Mucosa of stomach (tissue), 1 donor: ENCODE measurements around the gene TMEM150B.

Experiments used
- H3K27me3 ChIP-seq: one replicate; pipeline ENCODE4 v1.7.0; 2013; ENCODE audit warnings: mild to moderate bottlenecking, low read length; ENCODE audit not compliant: control insufficient read depth, insufficient read depth
- H3K36me3 ChIP-seq: one replicate; pipeline ENCODE4 v1.7.0; 2013; ENCODE audit warnings: low read length; ENCODE audit not compliant: control insufficient read depth, insufficient read depth
- H3K4me1 ChIP-seq: one replicate; pipeline ENCODE4 v1.7.0; 2013; ENCODE audit warnings: mild to moderate bottlenecking, low read length; ENCODE audit not compliant: control insufficient read depth, insufficient read depth
- H3K4me3 ChIP-seq: one replicate; pipeline ENCODE4 v1.7.0; 2013; ENCODE audit warnings: low read length
- H3K9ac ChIP-seq: one replicate; pipeline ENCODE4 v1.7.0; 2013; ENCODE audit warnings: mild to moderate bottlenecking, low read length, moderate library complexity
- H3K9me3 ChIP-seq: one replicate; pipeline ENCODE4 v1.7.0; 2013; ENCODE audit warnings: mild to moderate bottlenecking, low read length, moderate library complexity; ENCODE audit not compliant: control insufficient read depth
- donor health status: Pancreatic carcinoma.

The TMEM150B gene

DNA sequence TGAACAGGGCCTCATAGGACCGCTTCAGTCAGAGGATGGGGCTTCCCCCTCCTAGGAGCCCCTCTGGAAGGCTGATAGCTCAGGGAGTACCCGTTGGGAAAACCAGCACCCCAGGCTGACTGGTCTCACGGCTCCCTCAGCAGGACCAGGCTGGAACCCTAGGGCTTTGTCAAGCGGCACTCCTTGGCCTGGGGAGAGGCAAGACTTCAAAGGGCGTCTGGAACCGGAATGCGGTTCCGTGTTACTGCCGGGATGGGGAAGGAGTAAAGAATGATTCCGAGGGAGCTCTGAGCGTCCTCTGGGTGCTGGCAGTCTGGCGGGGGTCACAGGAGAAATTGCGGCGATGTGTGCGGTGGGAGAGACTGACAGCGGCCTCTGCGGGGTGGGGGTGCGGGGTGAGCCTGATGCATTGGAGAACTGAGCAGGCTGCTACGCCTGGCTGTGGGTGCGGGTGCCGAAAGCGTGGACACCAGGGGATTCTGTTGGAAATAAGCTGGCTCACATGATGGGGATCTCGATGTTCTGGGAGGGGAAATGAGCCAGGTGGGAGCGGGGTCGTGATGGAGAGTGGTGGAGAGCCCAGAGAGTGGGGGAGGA is 27.5 kb upstream of the TMEM150B start:
- Histone ChIP-seq H3K9ac (no peak overlapping the region), H3K9me3 (no peaks in the 10 kb centered on the region), H3K27me3 (peaks cover 49% of the 10 kb centered on the region), H3K4me3 (no peak overlapping the region), H3K36me3 (no peaks in the 10 kb centered on the region), H3K4me1 (peaks cover 23% of the 10 kb centered on the region)

GRCh38 chr19:55352040-55352439 is 26.9 kb upstream of the TMEM150B start:
- H3K27me3 ChIP-seq: peaks cover 49% of the 10 kb centered on the region

GRCh38 chr19:55350620-55351315 is 25.6 kb upstream of the TMEM150B start:
- Histone ChIP-seq H3K4me3 (no peak overlapping the region), H3K4me1 (peaks cover 26% of the 10 kb centered on the region), H3K27me3 (peaks cover 49% of the 10 kb centered on the region), H3K36me3 (no peaks in the 10 kb centered on the region), H3K9me3 (no peaks in the 10 kb centered on the region), H3K9ac (no peak overlapping the region)

More at GRCh38 chr19:55352040-55352439, 26.9 kb upstream of the TMEM150B start:
- no peak overlapping the region for H3K4me3 ChIP-seq
- peaks cover 23% of the 10 kb centered on the region for H3K4me1 ChIP-seq
- no peak overlapping the region for H3K9ac ChIP-seq
- no peaks in the 10 kb centered on the region for H3K9me3 ChIP-seq
- no peaks in the 10 kb centered on the region for H3K36me3 ChIP-seq

DNA sequence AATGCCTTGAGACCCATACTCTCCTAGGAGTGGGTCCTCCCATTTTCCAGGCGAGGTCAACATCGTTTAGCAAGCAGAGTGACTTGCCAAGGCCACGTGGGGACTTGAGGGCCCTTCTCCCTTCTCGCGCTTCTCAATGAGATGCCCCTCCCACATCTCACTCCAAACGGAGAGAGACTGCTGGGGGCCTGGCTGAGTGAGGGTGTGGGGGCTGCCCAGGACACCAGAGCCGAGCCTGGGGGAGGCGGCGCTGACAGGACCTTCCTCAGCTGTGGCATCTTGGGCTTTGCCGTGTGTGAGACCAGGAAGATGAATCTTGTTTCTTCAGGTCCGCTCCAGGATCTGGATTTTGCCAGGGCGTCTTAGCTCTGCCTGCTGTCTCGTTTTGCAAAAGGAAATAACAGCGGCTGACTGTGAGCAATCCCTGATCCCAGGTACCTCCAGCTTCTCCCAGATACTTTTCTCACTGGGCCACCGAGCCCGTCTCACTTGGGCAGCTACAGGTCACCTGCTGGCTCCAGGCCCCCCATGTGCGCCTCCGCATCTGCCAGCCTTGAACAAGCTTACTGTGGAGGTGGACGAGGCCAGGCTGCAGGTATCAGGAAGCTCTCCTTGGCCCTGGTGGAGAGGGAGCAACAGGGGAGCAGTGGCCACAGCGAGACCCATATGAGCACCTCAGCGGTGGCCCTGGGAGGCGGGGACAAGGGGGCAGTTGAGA is 23.3 kb upstream of the TMEM150B start:
- Histone ChIP-seq H3K9ac (no peak overlapping the region), H3K9me3 (no peaks in the 10 kb centered on the region), H3K36me3 (no peaks in the 10 kb centered on the region), H3K4me3 (no peak overlapping the region), H3K27me3 (peaks cover 32% of the 10 kb centered on the region), H3K4me1 (peaks cover 28% of the 10 kb centered on the region)

DNA sequence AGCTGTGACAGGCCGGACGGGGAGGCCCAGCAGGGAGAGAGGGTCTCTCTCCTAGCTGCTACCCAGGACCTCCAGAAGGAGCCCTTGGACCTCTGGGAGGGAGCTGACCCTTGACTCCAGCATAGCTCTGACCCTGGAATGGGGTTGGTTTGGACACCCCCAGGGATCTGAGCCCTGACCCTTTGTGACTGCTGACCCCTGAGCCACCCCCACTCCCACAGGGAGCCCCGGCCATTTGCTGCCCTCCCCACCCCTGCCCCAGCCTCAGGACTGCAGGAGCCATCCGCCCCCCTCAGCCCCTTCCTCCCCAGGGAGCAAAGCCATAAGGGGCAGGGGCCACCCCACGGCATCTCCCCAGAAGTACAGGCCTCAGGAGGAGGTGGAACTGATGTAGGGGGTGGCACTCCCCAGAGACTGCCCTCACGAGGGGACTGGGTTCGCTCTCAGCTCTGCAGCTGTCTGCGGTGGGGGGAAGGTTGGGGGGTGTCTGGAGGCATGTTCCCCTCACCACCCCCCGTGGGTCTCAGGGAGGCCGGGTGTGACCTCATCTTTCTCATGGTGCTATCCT is 22.4 kb upstream of the TMEM150B start:
- no peak overlapping the region for H3K9ac ChIP-seq
- H3K36me3 ChIP-seq: no peaks in the 10 kb centered on the region
- no peaks in the 10 kb centered on the region for H3K9me3 ChIP-seq
- peaks cover 21% of the 10 kb centered on the region for H3K4me1 ChIP-seq
- no peak overlapping the region for H3K4me3 ChIP-seq
- H3K27me3 ChIP-seq: peaks cover 22% of the 10 kb centered on the region

- Histone ChIP-seq H3K36me3 (no peaks in the 10 kb centered on the region), H3K27me3 (peaks cover 16% of the 10 kb centered on the region), H3K4me3 (no peak overlapping the region), H3K9me3 (no peaks in the 10 kb centered on the region), H3K4me1 (peaks cover 16% of the 10 kb centered on the region), H3K9ac (no peak overlapping the region)
Measured at GRCh38 chr19:55346725-55347441, 21.7 kb upstream of the TMEM150B start.

DNA sequence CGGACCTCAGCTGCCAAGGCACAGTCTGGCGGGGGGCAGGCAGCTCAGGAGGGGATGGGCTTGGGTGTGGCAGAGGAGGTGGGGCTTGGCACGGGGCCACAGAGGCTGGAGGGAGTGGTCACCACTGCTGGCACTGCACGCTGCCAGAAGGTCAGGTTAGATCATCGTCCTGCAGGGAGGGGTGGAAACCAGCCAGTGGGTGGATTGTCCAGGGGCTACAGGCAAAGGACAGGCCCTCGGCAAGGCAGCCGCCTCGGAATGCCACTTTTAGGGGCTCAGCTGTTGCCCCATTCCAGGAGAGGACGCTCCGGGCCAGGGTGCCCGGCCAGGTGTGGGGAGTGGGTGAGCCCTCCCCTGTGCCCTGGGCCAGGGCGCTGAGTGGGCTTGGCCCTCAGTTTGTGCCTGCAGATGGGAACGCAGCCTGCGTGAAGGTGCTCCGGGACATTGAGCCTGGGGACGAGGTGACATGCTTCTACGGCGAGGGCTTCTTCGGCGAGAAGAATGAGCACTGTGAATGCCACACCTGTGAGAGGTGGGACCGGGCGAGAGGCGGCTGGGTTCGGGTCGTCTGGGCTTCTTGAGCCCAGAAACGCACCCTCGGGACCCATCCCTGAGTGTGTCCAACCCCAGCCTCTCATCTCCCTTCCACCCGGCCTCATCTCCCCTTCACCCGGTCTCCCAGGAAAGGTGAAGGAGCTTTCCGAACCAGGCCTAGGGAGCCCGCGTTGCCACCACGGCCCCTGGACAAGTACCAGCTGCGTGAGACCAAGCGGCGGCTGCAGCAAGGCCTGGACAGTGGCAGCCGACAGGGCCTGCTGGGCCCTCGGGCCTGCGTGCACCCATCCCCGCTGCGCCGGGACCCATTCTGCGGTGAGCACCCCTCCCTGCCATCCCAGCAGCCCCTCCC is 20.9 kb upstream of the TMEM150B start:
- Histone ChIP-seq H3K9me3 (no peaks in the 10 kb centered on the region), H3K4me3 (no peak overlapping the region), H3K9ac (no peak overlapping the region), H3K4me1 (peaks cover 16% of the 10 kb centered on the region), H3K27me3 (peaks cover 8% of the 10 kb centered on the region), H3K36me3 (no peaks in the 10 kb centered on the region)

GRCh38 chr19:55345101-55345817 is 20.1 kb upstream of the TMEM150B start:
- Histone ChIP-seq H3K36me3 (no peaks in the 10 kb centered on the region), H3K9me3 (no peaks in the 10 kb centered on the region), H3K4me3 (no peak overlapping the region), H3K4me1 (peaks cover 16% of the 10 kb centered on the region), H3K27me3 (peaks cover under 1% of the 10 kb centered on the region), H3K9ac (no peak overlapping the region)

DNA sequence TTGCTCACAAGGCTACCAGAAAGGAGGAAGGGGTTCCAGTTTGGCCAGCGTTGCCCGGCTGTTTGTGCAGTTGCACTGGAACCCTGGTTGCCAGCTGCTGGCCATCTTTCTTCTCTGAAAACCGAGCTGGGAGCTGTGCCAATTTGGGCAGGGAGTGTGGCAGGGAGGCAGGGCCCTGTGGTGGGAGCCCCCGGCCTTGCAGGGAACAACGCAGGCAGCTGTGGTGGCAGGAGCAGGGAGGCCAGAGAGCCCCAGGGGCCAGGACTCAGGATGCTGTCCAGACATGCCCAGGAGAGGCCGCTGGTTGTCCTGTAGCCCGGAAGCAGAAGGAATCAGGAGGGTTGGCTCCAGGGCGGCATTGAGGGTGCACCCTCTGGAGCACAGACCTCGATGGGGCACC is 19.3 kb upstream of the TMEM150B start:
- no peaks in the 10 kb centered on the region for H3K36me3 ChIP-seq
- H3K9me3 ChIP-seq: no peaks in the 10 kb centered on the region
- peaks cover 18% of the 10 kb centered on the region for H3K4me1 ChIP-seq
- H3K27me3 ChIP-seq: no peaks in the 10 kb centered on the region
- no peak overlapping the region for H3K4me3 ChIP-seq
- H3K9ac ChIP-seq: no peak overlapping the region

DNA sequence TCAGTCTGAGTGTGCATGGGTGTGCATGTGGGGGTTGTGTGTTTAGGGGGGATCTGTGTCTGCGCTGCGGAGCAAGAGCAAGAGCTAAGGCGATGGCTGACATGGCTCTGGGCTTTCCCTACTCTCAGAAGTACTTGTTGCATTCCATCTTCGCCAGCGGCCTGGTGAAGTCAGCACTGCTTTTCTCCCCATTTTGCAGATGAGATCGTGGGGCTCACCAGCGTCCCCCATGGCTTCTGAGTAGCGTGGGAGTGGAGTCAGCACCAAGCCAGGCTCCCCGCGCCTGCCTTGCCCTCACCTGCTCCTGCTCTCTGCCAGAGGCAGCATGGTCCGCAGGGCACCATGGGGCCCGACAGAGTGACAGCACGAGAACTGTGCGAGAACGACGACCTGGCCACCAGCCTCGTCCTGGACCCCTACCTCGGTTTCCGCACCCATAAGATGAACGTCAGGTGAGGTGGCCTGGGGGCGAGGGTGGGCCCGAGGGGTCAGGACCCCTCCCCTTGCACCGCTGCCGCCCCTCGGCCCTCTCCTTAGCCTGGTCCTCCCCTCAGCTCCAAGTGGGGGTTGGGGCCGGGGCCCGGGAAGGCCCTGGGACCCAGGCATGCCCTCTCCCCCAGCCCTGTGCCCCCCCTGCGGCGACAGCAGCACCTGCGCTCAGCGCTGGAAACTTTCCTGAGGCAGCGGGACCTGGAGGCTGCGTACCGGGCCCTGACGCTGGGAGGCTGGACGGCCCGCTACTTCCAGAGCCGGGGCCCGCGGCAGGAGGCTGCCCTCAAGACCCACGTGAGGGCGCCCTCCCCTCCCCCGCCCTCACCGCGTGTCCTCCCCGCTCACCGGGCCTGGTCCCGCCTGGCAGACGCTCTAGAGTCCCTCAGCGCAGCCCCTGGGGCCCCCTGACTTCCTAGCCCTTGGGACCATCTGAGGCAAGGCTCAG is 16.7 kb upstream of the TMEM150B start:
- H3K27me3 ChIP-seq: no peaks in the 10 kb centered on the region
- peaks cover 25% of the 10 kb centered on the region for H3K4me1 ChIP-seq
- no peaks in the 10 kb centered on the region for H3K9me3 ChIP-seq
- no peaks in the 10 kb centered on the region for H3K36me3 ChIP-seq
- H3K9ac ChIP-seq: no peak overlapping the region
- no peak overlapping the region for H3K4me3 ChIP-seq
